Vagina (tissue), 2 donors: ENCODE data around the gene MAPK1.
"Not testable (repeated sequence)": the region's sequence is repeated elsewhere in the genome, so short reads cannot be mapped to it uniquely, and the experiment has no call there.

Experiments
- CTCF ChIP-seq, 3 experiments: fragments of 450-650 bp in 2 of 3; fragments of 200-600 bp in 1 of 3; sonication (generic) in 1 of 3; IDR thresholded peaks; one replicate each; pipeline ENCODE4 v1.5.1; 2017 to 2019; ENCODE audit warnings: antibody characterized with exemption in 3 of 3, mild to moderate bottlenecking in 2 of 3, moderate library complexity in 2 of 3
- POLR2AphosphoS5 ChIP-seq, 2 donors: sonication (generic); formaldehyde crosslinking; IDR thresholded peaks; one replicate each; pipeline ENCODE4 v1.9.0; 2017; ENCODE audit warnings: antibody characterized with exemption in 2 of 2, mild to moderate bottlenecking in 2 of 2, low read depth in 1 of 2; ENCODE audit not compliant: insufficient read depth in 1 of 2

- not testable (repeated sequence) for TF ChIP-seq POLR2AphosphoS5 (IDR thresholded peaks at IDR 0.05; ENCODE audit: insufficient read depth in 1 of 2, low read depth in 1 of 2); CTCF (IDR thresholded peaks at IDR 0.05)
Observed at GRCh38 chr22:21905234-21905633, 37.8 kb upstream of the MAPK1 start.
